H1 (cell line): ENCODE results near the gene TAF13. TPM values are rescaled to one million over a fixed set of nuclear protein-coding genes. Genes with fewer than 3 reads are reported as not detected.

Experiments used
- CTCF ChIA-PET: fragments of 300-600 bp; sonication (Branson Sonifier 250); formaldehyde crosslinking; loops from one replicate; lab custom pipeline; 2021; ENCODE audit not compliant: partially characterized antibody; lab: Charles Lee
- POLR2A ChIA-PET: fragments of 300-600 bp; sonication (Branson Sonifier 250); formaldehyde crosslinking; loops from one replicate; lab custom pipeline; 2021; ENCODE audit warnings: inconsistent platforms; ENCODE audit not compliant: partially characterized antibody; lab: Charles Lee
- DNase-seq, 2 experiments: peaks; one replicate each; pipeline versions ENCODE4 v3.0.0 to v3.0.0-alpha.2; 2010 to 2022; ENCODE audit warnings: low spot score in 2 of 2, low read depth in 1 of 2, mixed read lengths in 1 of 2
- FAIRE-seq: peaks from 2 replicates; lab custom pipeline; 2011; peaks lifted over from hg19 to GRCh38; lab: Jason Lieb, UNC
- H2AFZ ChIP-seq: 2 replicates; pipeline ENCODE4 v1.8.1; 2012; ENCODE audit warnings: low read length, inconsistent platforms
- H2AK5ac ChIP-seq: 2 replicates; pipeline ENCODE4 v1.6.1; 2013; ENCODE audit warnings: low read depth, low read length
- H2BK120ac ChIP-seq: replicated peaks from 2 replicates; pipeline ENCODE3; 2013; ENCODE audit warnings: low read depth, low read length, inconsistent platforms
- H2BK12ac ChIP-seq: 2 replicates; pipeline ENCODE4 v1.6.1; 2013; ENCODE audit warnings: low read depth, low read length
- H2BK15ac ChIP-seq: 2 replicates; pipeline ENCODE4 v1.6.1; 2013; ENCODE audit warnings: low read length
- H2BK20ac ChIP-seq: 2 replicates; pipeline ENCODE4 v1.6.1; 2013; ENCODE audit warnings: low read length
- H2BK5ac ChIP-seq: 2 replicates; pipeline ENCODE4 v1.6.1; 2013; ENCODE audit warnings: low read depth, low read length
- H3K14ac ChIP-seq: 2 replicates; pipeline ENCODE4 v1.6.1; 2013; ENCODE audit warnings: inconsistent platforms; ENCODE audit not compliant: insufficient read length
- H3K18ac ChIP-seq: 2 replicates; pipeline ENCODE4 v1.6.1; 2013; ENCODE audit warnings: low read length; ENCODE audit errors: extremely low read depth
- H3K23ac ChIP-seq: 2 replicates; pipeline ENCODE4 v1.6.1; 2013; ENCODE audit warnings: inconsistent platforms; ENCODE audit not compliant: insufficient read length
- H3K23me2 ChIP-seq: 2 replicates; pipeline ENCODE4 v1.6.1; 2013; ENCODE audit warnings: low read depth, low read length
- H3K27ac ChIP-seq: 2 replicates; pipeline ENCODE4 v1.6.1; 2011; ENCODE audit warnings: low read depth, low read length, inconsistent platforms
- H3K27me3 ChIP-seq, 4 experiments: replicated peaks in 1 of 4; 1 replicate in 1 of 4; 2 replicates in 3 of 4; pipeline versions ENCODE4 v1.6.1 to v1.8.1; 2011 to 2013; ENCODE audit warnings: low read length in 3 of 4, mild to moderate bottlenecking in 3 of 4, inconsistent platforms in 2 of 4, mixed read lengths in 2 of 4, moderate library complexity in 1 of 4; ENCODE audit not compliant: control insufficient read depth in 3 of 4, insufficient read depth in 3 of 4; ENCODE audit errors: extremely low read depth in 1 of 4
- H3K36me3 ChIP-seq, 4 experiments: 2 replicates each; pipeline versions ENCODE4 v1.6.1 to v1.8.1; 2011 to 2013; ENCODE audit warnings: mild to moderate bottlenecking in 4 of 4, low read length in 3 of 4, moderate library complexity in 2 of 4, control low read depth in 1 of 4, inconsistent platforms in 1 of 4; ENCODE audit not compliant: insufficient read depth in 4 of 4, control insufficient read depth in 2 of 4
- H3K4ac ChIP-seq: replicated peaks from 2 replicates; pipeline ENCODE3; 2013; ENCODE audit warnings: low read length, low read depth, mixed read lengths, inconsistent platforms; ENCODE audit not compliant: insufficient read length
- H3K4me1 ChIP-seq, 4 experiments: replicated peaks in 1 of 4; 1 replicate in 1 of 4; 2 replicates in 3 of 4; pipeline versions ENCODE4 v1.6.1 to v1.8.1; 2011 to 2013; ENCODE audit warnings: low read length in 3 of 4, inconsistent platforms in 2 of 4, mixed read lengths in 1 of 4; ENCODE audit not compliant: insufficient read depth in 4 of 4, control insufficient read depth in 3 of 4
- H3K4me2 ChIP-seq, 2 experiments: 2 replicates each; pipeline versions ENCODE4 v1.6.1 to v1.8.1; 2011 to 2013; ENCODE audit warnings: low read depth in 2 of 2, low read length in 2 of 2, control low read depth in 1 of 2, inconsistent platforms in 1 of 2, mild to moderate bottlenecking in 1 of 2; ENCODE audit not compliant: insufficient read depth in 1 of 2
- H3K4me3 ChIP-seq, 4 experiments: fragments of 200-600, 300-600 bp in 1 of 4; sonication (generic), shearing (Covaris generic), sonication (Bioruptor Twin) in 1 of 4; 2 replicates each; pipeline versions ENCODE4 v1.5.1 to v1.8.1; 2011 to 2016; ENCODE audit warnings: low read length in 4 of 4, low read depth in 3 of 4, control low read depth in 2 of 4, inconsistent platforms in 2 of 4, mild to moderate bottlenecking in 2 of 4, mixed read lengths in 1 of 4, moderate library complexity in 1 of 4; ENCODE audit not compliant: insufficient read depth in 2 of 4; ENCODE audit errors: extremely low read depth in 1 of 4
- H3K56ac ChIP-seq: replicated peaks from 2 replicates; pipeline ENCODE3; 2013; ENCODE audit warnings: low read depth, mild to moderate bottlenecking, mixed read lengths, low read length, inconsistent platforms; ENCODE audit not compliant: insufficient read length
- H3K79me1 ChIP-seq: 2 replicates; pipeline ENCODE4 v1.6.1; 2013; ENCODE audit warnings: low read depth, low read length, control low read depth
- H3K79me2 ChIP-seq, 2 experiments: 2 replicates each; pipeline versions ENCODE4 v1.6.1 to v1.8.1; 2012 to 2013; ENCODE audit warnings: low read length in 2 of 2, mild to moderate bottlenecking in 2 of 2, inconsistent platforms in 1 of 2; ENCODE audit not compliant: insufficient read depth in 2 of 2, control insufficient read depth in 1 of 2
- H3K9ac ChIP-seq, 4 experiments: replicated peaks in 1 of 4; 1 replicate in 1 of 4; 2 replicates in 3 of 4; pipeline versions ENCODE4 v1.6.1 to v1.8.1; 2011 to 2013; ENCODE audit warnings: low read depth in 3 of 4, low read length in 3 of 4, control low read depth in 2 of 4, mild to moderate bottlenecking in 2 of 4, moderate library complexity in 2 of 4, inconsistent platforms in 1 of 4; ENCODE audit errors: extremely low read depth in 1 of 4
- H3K9me3 ChIP-seq, 2 experiments: 2 replicates each; pipeline versions ENCODE4 v1.6.1 to v1.8.1; 2012 to 2013; ENCODE audit warnings: mild to moderate bottlenecking in 2 of 2, moderate library complexity in 2 of 2, control low read depth in 1 of 2, inconsistent platforms in 1 of 2, low read depth in 1 of 2, low read length in 1 of 2, mixed read lengths in 1 of 2; ENCODE audit not compliant: insufficient read depth in 2 of 2
- H4K20me1 ChIP-seq, 2 experiments: replicated peaks in 1 of 2; 2 replicates each; pipeline versions ENCODE3 to v1.8.1; 2011 to 2013; ENCODE audit warnings: inconsistent platforms in 2 of 2, low read length in 2 of 2, mild to moderate bottlenecking in 1 of 2; ENCODE audit not compliant: insufficient read depth in 2 of 2, control insufficient read depth in 1 of 2
- H4K5ac ChIP-seq: 2 replicates; pipeline ENCODE4 v1.6.1; 2013; ENCODE audit warnings: low read length, low read depth, mixed read lengths, inconsistent platforms; ENCODE audit not compliant: insufficient read length
- H4K8ac ChIP-seq: 2 replicates; pipeline ENCODE4 v1.8.0; 2013; ENCODE audit warnings: mild to moderate bottlenecking, moderate library complexity, low read length, inconsistent platforms; ENCODE audit not compliant: insufficient read depth; ENCODE audit errors: extremely low read depth
- H4K91ac ChIP-seq: replicated peaks from 2 replicates; pipeline ENCODE3; 2013; ENCODE audit warnings: low read length, mixed read lengths, inconsistent platforms; ENCODE audit not compliant: insufficient read length
- CBX8 ChIP-seq: fragments of 300-800, 300-1000 bp; sonication (generic); IDR thresholded peaks from 2 replicates; pipeline ENCODE4 v1.7.1; 2016; ENCODE audit warnings: low read depth, low read length, borderline replicate concordance
- CTBP2 ChIP-seq: IDR thresholded peaks from 2 replicates; pipeline ENCODE4 v1.7.0; 2011; ENCODE audit warnings: borderline replicate concordance, mild to moderate bottlenecking, moderate library complexity, mixed read lengths, low read length; ENCODE audit not compliant: insufficient read depth, insufficient read length
- HDAC2 ChIP-seq, 2 experiments: fragments of 300-600 bp in 1 of 2; sonication (generic) in 1 of 2; IDR thresholded peaks; 2 replicates each; pipeline ENCODE4 v1.6.1; 2011 to 2012; ENCODE audit warnings: low read depth in 2 of 2, low read length in 2 of 2, mild to moderate bottlenecking in 2 of 2, moderate library complexity in 2 of 2, borderline replicate concordance in 1 of 2, inconsistent platforms in 1 of 2
- SP2 ChIP-seq: IDR thresholded peaks from 2 replicates; pipeline ENCODE4 v1.6.1; 2012; ENCODE audit warnings: mild to moderate bottlenecking, low read length, inconsistent platforms
- WGBS, 2 experiments: shearing (Covaris generic) in 1 of 2; methylation state at CpG; one replicate each; pipeline versions ENCODE4 v1.1.6 to v1.1.7; 2013 to 2015; ENCODE audit warnings: low lambda C conversion rate in 2 of 2, mixed read lengths in 2 of 2, inconsistent platforms in 1 of 2, low coverage in 1 of 2, missing lambda C conversion rate in 1 of 2; ENCODE audit not compliant: insufficient replicate concordance in 2 of 2, insufficient coverage in 1 of 2, insufficient read length in 1 of 2; ENCODE audit errors: extremely low coverage in 1 of 2, missing lambda C conversion rate in 1 of 2; 5-methylcytosine and 5-hydroxymethylcytosine counted together
- polyA plus RNA-seq, 7 experiments: library from polyadenylated mRNA; depleted of rRNA in 3 of 7; stranded (reverse) in 5 of 7; unstranded in 2 of 7; fragments of >200 nt in 5 of 7; fragments of 200-250 nt in 2 of 7; gene quantifications; 1 replicate in 5 of 7; 2 replicates in 1 of 7; 4 replicates in 1 of 7; pipeline versions ENCODE4 v1.2.1 to v1.2.3, GENCODE V29; 2011 to 2013; ENCODE audit warnings: missing spikeins in 2 of 7, mixed read lengths in 2 of 7
- total RNA-seq: library from RNA; stranded (reverse); fragmentation: NEBNext Ultra II Directional; extraction: Animal tissue kit (Norgen Biotek cat#: 25700); gene quantifications from 2 replicates; pipeline ENCODE4 v1.2.1, GENCODE V29; 2021
- TF ChIP-seq, protein P1 (sequence below): IDR thresholded peaks from 2 replicates; pipeline ENCODE4 v1.6.1; 2012; ENCODE audit warnings: inconsistent platforms
- TF ChIP-seq, protein P2 (sequence below), 3 experiments: IDR thresholded peaks; 1 replicate in 2 of 3; 2 replicates in 1 of 3; pipeline versions ENCODE4 v1.5.1 to v1.6.1; 2011; ENCODE audit warnings: low read length in 3 of 3, mild to moderate bottlenecking in 3 of 3, inconsistent platforms in 2 of 3, low read depth in 1 of 3, moderate library complexity in 1 of 3; ENCODE audit not compliant: insufficient read depth in 1 of 3; ENCODE audit errors: control extremely low read depth in 1 of 3

The TAF13 gene
- total and polyA plus RNA-seq, 2 of the 8 experiments (the other 6 are each of a cell fraction or from before 2014, with no cell fraction given) = 13.1 to 41.7 TPM

DNA sequence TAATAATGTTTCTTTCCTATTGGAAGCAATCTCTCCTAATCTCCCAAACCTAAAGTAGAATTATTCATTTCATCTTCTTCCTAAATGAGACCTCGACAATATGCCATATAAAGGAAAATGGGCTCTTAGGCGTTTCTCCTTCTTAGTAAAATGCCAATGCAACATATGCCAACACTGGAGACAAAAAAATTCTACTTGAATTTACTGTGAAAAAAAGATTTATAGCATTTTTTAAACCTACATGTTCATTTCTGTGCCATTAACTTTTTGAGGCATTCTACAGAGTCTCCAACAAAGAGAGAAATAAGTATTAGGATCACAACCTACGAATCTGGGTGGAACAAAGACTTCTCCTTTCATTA, 35.2 kb downstream of the TAF13 start:
- Histone ChIP-seq H2AK5ac (no peak overlapping the region), H2AFZ (peak overlapping the region; percentile 79), H3K4me3 (peak overlapping the region; percentile 77 to 86 (median 84); a peak in 7 of 8 replicates), H4K91ac (no peak overlapping the region), H3K4ac (no peak overlapping the region), H3K23me2 (peaks cover 7% of the 10 kb centered on the region; the same call in 1 of the 2 replicates), H3K4me1 (no peaks in the 10 kb centered on the region), H3K79me1 (no peaks in the 10 kb centered on the region; the same call in 1 of the 2 replicates), H2BK120ac (no peak overlapping the region), H3K18ac (no peak overlapping the region), H3K9ac (peak overlapping the region in 1 of 4 experiments; percentile 22; a peak in 1 of 7 replicates), H2BK20ac (no peak overlapping the region), H3K14ac (no peak overlapping the region), H3K4me2 (peak overlapping the region; percentile 75 to 96), H4K20me1 (no peaks in the 10 kb centered on the region), H3K23ac (no peak overlapping the region), H2BK15ac (no peak overlapping the region), H4K5ac (no peak overlapping the region), H2BK5ac (no peak overlapping the region), H3K36me3 (no peaks in the 10 kb centered on the region), H3K9me3 (no peaks in the 10 kb centered on the region), H4K8ac (no peak overlapping the region), H3K56ac (peak overlapping the region; percentile 77), H3K27ac (no peak overlapping the region), H3K27me3 (no peaks in the 10 kb centered on the region), H3K79me2 (peaks cover 0 to 8% of the 10 kb centered on the region in 2 experiments; a peak in 1 of 4 replicates), H2BK12ac (no peak overlapping the region)
- FAIRE-seq (no peak), DNase-seq (no peak)
- ChIA-PET POLR2A (no interaction called here), CTCF (no interaction called here)
- 35% methylated on average over 3 of the region's 3 CpGs; no CpG with 5 or more reads in 1 of the 2 experiments for WGBS, 2 experiments
- TF ChIP-seq CBX8 (no peak), CTBP2 (no peak), SP2 (no peak), HDAC2 (IDR thresholded peaks at IDR 0.05; ENCODE audit: borderline replicate concordance in 1 of 2, low read depth in 2 of 2, low read length in 2 of 2) (no peak)
- TF ChIP-seq, protein P1, sequence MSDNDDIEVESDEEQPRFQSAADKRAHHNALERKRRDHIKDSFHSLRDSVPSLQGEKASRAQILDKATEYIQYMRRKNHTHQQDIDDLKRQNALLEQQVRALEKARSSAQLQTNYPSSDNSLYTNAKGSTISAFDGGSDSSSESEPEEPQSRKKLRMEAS = no peak
- TF ChIP-seq, protein P2, sequence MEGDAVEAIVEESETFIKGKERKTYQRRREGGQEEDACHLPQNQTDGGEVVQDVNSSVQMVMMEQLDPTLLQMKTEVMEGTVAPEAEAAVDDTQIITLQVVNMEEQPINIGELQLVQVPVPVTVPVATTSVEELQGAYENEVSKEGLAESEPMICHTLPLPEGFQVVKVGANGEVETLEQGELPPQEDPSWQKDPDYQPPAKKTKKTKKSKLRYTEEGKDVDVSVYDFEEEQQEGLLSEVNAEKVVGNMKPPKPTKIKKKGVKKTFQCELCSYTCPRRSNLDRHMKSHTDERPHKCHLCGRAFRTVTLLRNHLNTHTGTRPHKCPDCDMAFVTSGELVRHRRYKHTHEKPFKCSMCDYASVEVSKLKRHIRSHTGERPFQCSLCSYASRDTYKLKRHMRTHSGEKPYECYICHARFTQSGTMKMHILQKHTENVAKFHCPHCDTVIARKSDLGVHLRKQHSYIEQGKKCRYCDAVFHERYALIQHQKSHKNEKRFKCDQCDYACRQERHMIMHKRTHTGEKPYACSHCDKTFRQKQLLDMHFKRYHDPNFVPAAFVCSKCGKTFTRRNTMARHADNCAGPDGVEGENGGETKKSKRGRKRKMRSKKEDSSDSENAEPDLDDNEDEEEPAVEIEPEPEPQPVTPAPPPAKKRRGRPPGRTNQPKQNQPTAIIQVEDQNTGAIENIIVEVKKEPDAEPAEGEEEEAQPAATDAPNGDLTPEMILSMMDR (IDR thresholded peaks at IDR 0.05; ENCODE audit: control extremely low read depth in 1 of 3, insufficient read depth in 1 of 3, low read depth in 1 of 3, low read length in 3 of 3) = no peak
